Measurements from ENCODE around the gene CIP2A. TPM values are rescaled to one million over a fixed set of nuclear protein-coding genes. Genes with fewer than 3 reads are reported as not detected.

CIP2A gene
- total RNA-seq, 1 donor from 2014 or later: 8.6 TPM

DNA sequence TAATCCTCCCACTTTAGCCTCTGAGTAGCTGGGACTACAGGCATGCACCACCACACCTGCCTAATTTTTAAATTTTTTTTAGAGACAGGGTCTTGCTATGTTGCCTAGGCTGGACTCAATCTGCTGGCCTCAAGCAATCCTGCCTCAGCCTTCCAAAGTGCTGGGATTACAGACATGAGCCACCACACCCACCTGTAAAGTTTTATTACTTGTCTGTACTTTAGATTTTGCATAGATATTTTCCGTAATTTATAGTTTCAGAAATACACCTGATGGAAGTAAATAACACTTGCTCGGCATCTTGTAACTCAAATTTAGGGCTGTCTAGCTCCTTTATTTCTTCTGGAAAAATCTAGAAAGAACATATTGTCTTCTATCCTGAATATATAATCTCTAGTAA, 6.1 kb upstream of the CIP2A start:
- FAIRE-seq (no peak), DNase-seq (ENCODE audit: low read depth) (no peak)
- no peak overlapping the region for H3K27ac Mint-ChIP-seq (ENCODE audit: unreplicated experiment)
- peaks cover 7% of the 10 kb centered on the region for H3K79me2 ChIP-seq (ENCODE audit: insufficient read depth, low read length)
- H3K9me3 ChIP-seq (ENCODE audit: insufficient read depth, low read depth, low read length): no peaks in the 10 kb centered on the region
- H2AFZ ChIP-seq (ENCODE audit: low read depth, low read length): no peak overlapping the region
- no peaks in the 10 kb centered on the region for H3K27me3 Mint-ChIP-seq (ENCODE audit: low read depth, unreplicated experiment)
- no peak overlapping the region for H3K4me3 ChIP-seq (ENCODE audit: insufficient read depth, low read depth, low read length)
- no peaks in the 10 kb centered on the region for H3K36me3 Mint-ChIP-seq (ENCODE audit: low read depth, unreplicated experiment)
- H3K27me3 ChIP-seq (ENCODE audit: insufficient read depth, low read length): no peaks in the 10 kb centered on the region
- no peak overlapping the region for H3K27ac ChIP-seq (ENCODE audit: low read depth, low read length)
- no peak overlapping the region for H3K9ac ChIP-seq (ENCODE audit: low read length)
- no peak for TF ChIP-seq EZH2 (IDR thresholded peaks at IDR 0.05; ENCODE audit: insufficient read depth, low read length)
- TF ChIP-seq, protein P1, sequence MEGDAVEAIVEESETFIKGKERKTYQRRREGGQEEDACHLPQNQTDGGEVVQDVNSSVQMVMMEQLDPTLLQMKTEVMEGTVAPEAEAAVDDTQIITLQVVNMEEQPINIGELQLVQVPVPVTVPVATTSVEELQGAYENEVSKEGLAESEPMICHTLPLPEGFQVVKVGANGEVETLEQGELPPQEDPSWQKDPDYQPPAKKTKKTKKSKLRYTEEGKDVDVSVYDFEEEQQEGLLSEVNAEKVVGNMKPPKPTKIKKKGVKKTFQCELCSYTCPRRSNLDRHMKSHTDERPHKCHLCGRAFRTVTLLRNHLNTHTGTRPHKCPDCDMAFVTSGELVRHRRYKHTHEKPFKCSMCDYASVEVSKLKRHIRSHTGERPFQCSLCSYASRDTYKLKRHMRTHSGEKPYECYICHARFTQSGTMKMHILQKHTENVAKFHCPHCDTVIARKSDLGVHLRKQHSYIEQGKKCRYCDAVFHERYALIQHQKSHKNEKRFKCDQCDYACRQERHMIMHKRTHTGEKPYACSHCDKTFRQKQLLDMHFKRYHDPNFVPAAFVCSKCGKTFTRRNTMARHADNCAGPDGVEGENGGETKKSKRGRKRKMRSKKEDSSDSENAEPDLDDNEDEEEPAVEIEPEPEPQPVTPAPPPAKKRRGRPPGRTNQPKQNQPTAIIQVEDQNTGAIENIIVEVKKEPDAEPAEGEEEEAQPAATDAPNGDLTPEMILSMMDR (IDR thresholded peaks at IDR 0.05; ENCODE audit: insufficient read depth, low read depth, low read length): no peak
- H3K9me3 Mint-ChIP-seq (ENCODE audit: unreplicated experiment): no peaks in the 10 kb centered on the region
- no peak overlapping the region for H3K4me2 ChIP-seq (ENCODE audit: low read length)
- H3K4me1 ChIP-seq (ENCODE audit: insufficient read depth, low read length): peaks cover 3% of the 10 kb centered on the region
- peaks cover 10% of the 10 kb centered on the region for H3K4me1 Mint-ChIP-seq (ENCODE audit: low read depth, unreplicated experiment)
- no peaks in the 10 kb centered on the region for H4K20me1 ChIP-seq (ENCODE audit: insufficient read depth, low read length)
- no peak overlapping the region for H3K4me3 Mint-ChIP-seq (ENCODE audit: unreplicated experiment)
- H3K36me3 ChIP-seq (ENCODE audit: insufficient read depth, low read length): no peaks in the 10 kb centered on the region

DNA sequence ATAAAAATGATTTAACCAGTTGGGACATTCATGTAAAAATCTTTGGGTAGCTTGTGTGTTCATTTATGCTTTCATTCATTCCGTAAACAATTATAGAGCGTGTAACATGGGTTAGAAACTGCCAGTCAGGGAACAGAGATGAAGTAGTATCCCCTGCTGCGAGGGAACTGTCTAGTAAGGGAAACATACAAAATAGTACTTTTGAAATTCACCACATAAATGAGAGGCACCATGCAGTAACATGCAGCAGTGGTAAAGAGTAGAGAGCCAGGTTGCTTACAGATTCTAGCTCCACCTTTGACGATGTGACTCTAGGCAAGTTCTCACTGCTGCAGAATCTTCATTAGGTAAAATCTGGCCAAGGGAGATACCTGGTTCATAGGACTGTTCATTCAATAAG, 1.2 kb upstream of the CIP2A start:
- Mint-ChIP-seq H3K4me1 (ENCODE audit: low read depth, unreplicated experiment) (peaks cover 9% of the 10 kb centered on the region), H3K27ac (ENCODE audit: unreplicated experiment) (peak overlapping the region; percentile 99), H3K27me3 (ENCODE audit: low read depth, unreplicated experiment) (no peaks in the 10 kb centered on the region), H3K36me3 (ENCODE audit: low read depth, unreplicated experiment) (no peaks in the 10 kb centered on the region), H3K9me3 (ENCODE audit: unreplicated experiment) (no peaks in the 10 kb centered on the region), H3K4me3 (ENCODE audit: unreplicated experiment) (peak overlapping the region; percentile 99)
- no peak for FAIRE-seq
- no peak for DNase-seq (ENCODE audit: low read depth)
- TF ChIP-seq, protein P1 (IDR thresholded peaks at IDR 0.05; ENCODE audit: insufficient read depth, low read depth, low read length): no peak
- H4K20me1 ChIP-seq (ENCODE audit: insufficient read depth, low read length): no peaks in the 10 kb centered on the region
- H3K4me3 ChIP-seq (ENCODE audit: insufficient read depth, low read depth, low read length): peak overlapping the region; percentile 98
- peaks cover 7% of the 10 kb centered on the region for H3K4me1 ChIP-seq (ENCODE audit: insufficient read depth, low read length)
- H3K36me3 ChIP-seq (ENCODE audit: insufficient read depth, low read length): no peaks in the 10 kb centered on the region
- H3K4me2 ChIP-seq (ENCODE audit: low read length): peak overlapping the region; percentile 89
- H2AFZ ChIP-seq (ENCODE audit: low read depth, low read length): peak overlapping the region; percentile 30
- H3K27me3 ChIP-seq (ENCODE audit: insufficient read depth, low read length): no peaks in the 10 kb centered on the region
- H3K79me2 ChIP-seq (ENCODE audit: insufficient read depth, low read length): peaks cover 45% of the 10 kb centered on the region
- peak overlapping the region; percentile 99 for H3K27ac ChIP-seq (ENCODE audit: low read depth, low read length)
- peak overlapping the region; percentile 96 for H3K9ac ChIP-seq (ENCODE audit: low read length)
- no peaks in the 10 kb centered on the region for H3K9me3 ChIP-seq (ENCODE audit: insufficient read depth, low read depth, low read length)

GRCh38 chr3:108589998-108590323, 723 bp upstream of the CIP2A start:
- DNase-seq (ENCODE audit: low read depth) (no peak), FAIRE-seq (no peak)
- TF ChIP-seq, protein P1 (IDR thresholded peaks at IDR 0.05; ENCODE audit: insufficient read depth, low read depth, low read length): no peak
- no peak for TF ChIP-seq EZH2 (IDR thresholded peaks at IDR 0.05; ENCODE audit: insufficient read depth, low read length)
- Histone ChIP-seq H3K79me2 (ENCODE audit: insufficient read depth, low read length) (peaks cover 50% of the 10 kb centered on the region), H3K27me3 (ENCODE audit: insufficient read depth, low read length) (no peaks in the 10 kb centered on the region), H3K27ac (ENCODE audit: low read depth, low read length) (peak overlapping the region; percentile 99), H3K4me3 (ENCODE audit: insufficient read depth, low read depth, low read length) (peak overlapping the region; percentile 98), H3K9ac (ENCODE audit: low read length) (peak overlapping the region; percentile 96), H2AFZ (ENCODE audit: low read depth, low read length) (peak overlapping the region; percentile 95), H3K4me2 (ENCODE audit: low read length) (peak overlapping the region; percentile 89), H4K20me1 (ENCODE audit: insufficient read depth, low read length) (no peaks in the 10 kb centered on the region), H3K36me3 (ENCODE audit: insufficient read depth, low read length) (no peaks in the 10 kb centered on the region), H3K4me1 (ENCODE audit: insufficient read depth, low read length) (peaks cover 7% of the 10 kb centered on the region), H3K9me3 (ENCODE audit: insufficient read depth, low read depth, low read length) (no peaks in the 10 kb centered on the region)
- Mint-ChIP-seq H3K27me3 (ENCODE audit: low read depth, unreplicated experiment) (no peaks in the 10 kb centered on the region), H3K27ac (ENCODE audit: unreplicated experiment) (peak overlapping the region; percentile 99), H3K36me3 (ENCODE audit: low read depth, unreplicated experiment) (no peaks in the 10 kb centered on the region), H3K4me3 (ENCODE audit: unreplicated experiment) (peak overlapping the region; percentile 99), H3K9me3 (ENCODE audit: unreplicated experiment) (no peaks in the 10 kb centered on the region), H3K4me1 (ENCODE audit: low read depth, unreplicated experiment) (peaks cover 9% of the 10 kb centered on the region)

All from astrocyte (in vitro differentiated cells and primary cell).